DOHH2 (cell line): ENCODE results near the gene OR10Z1.

Source experiments
- CTCF ChIP-seq: fragments of 200-600 bp; sonication (generic); IDR thresholded peaks from one replicate; pipeline ENCODE4 v1.5.1; 2014; ENCODE audit warnings: antibody characterized with exemption, mild to moderate bottlenecking, low read depth, low read length; ENCODE audit not compliant: poor library complexity, severe bottlenecking
- EZH2phosphoT487 ChIP-seq: fragments of 200-600 bp; sonication (generic); IDR thresholded peaks from 2 replicates; pipeline ENCODE4 v1.6.1; 2017; ENCODE audit warnings: borderline replicate concordance, mild to moderate bottlenecking, antibody characterized with exemption, low read length, moderate library complexity, mixed read lengths

DNA sequence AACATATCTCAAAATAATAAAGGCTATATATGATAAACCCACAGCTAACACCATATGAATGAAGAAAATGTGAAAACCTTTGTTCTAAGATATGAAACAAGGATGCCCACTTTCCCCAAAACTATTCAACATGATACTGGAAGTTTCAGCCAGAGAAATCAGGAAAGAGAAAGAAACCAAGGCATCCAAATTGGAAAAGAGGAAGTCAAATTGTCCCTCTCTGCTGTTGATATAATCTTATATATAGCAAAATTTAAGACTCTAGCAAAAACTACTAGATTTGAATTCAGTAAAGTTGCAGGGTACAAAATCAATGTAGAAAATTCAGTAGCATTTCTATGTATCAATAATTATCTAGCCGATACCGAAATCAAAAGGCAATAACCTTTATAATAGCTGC, 4.3 kb upstream of the OR10Z1 start:
- TF ChIP-seq CTCF, result no peak
- TF ChIP-seq EZH2phosphoT487, result no peak
